WTC11 (cell line): Measurements from ENCODE around the gene ATP9A. TPM values are rescaled to one million over a fixed set of nuclear protein-coding genes. Genes with fewer than 3 reads are reported as not detected.

Experiments used
- ATAC-seq: fragments of 200-7000 bp; cut with Tn5 transposase; 2 replicates; pipeline ENCODE4 v1.10.0; 2021; ENCODE audit warnings: mild to moderate bottlenecking, moderate library complexity
- CTCF ChIA-PET: fragments of 300-600 bp; sonication (Branson Sonifier 250); formaldehyde crosslinking; loops from one replicate; lab custom pipeline; 2021; ENCODE audit warnings: antibody characterized with exemption; lab: Charles Lee
- POLR2A ChIA-PET: fragments of 350-600 bp; sonication (Branson Sonifier 250); formaldehyde crosslinking; loops from one replicate; lab custom pipeline; 2021; ENCODE audit warnings: antibody characterized with exemption; lab: Charles Lee
- DNase-seq: peaks from one replicate; pipeline ENCODE4 v3.0.0; 2021; ENCODE audit warnings: low spot score
- H3K27ac Mint-ChIP-seq: 2 replicates; pipeline ENCODE4 v1.8.0; 2021; ENCODE audit warnings: mixed read lengths
- H3K27me3 Mint-ChIP-seq: 2 replicates; pipeline ENCODE4 v1.8.0; 2021; ENCODE audit warnings: low read depth, mild to moderate bottlenecking, moderate library complexity, mixed read lengths
- H3K36me3 Mint-ChIP-seq: 2 replicates; pipeline ENCODE4 v1.8.0; 2021; ENCODE audit warnings: mixed read lengths
- H3K4me1 Mint-ChIP-seq: 2 replicates; pipeline ENCODE4 v1.8.0; 2022; ENCODE audit warnings: mixed read lengths
- H3K4me3 Mint-ChIP-seq: 2 replicates; pipeline ENCODE4 v1.8.0; 2021; ENCODE audit warnings: mild to moderate bottlenecking, moderate library complexity, mixed read lengths
- H3K9me3 Mint-ChIP-seq: 2 replicates; pipeline ENCODE4 v1.8.0; 2021; ENCODE audit warnings: mixed read lengths
- ATF3 ChIP-seq: sonication (generic); formaldehyde crosslinking; conservative IDR thresholded peaks from 2 replicates; pipeline ENCODE4 v1.8.1; 2022; ENCODE audit warnings: mild to moderate bottlenecking, missing genetic modification reagents
- ATF6 ChIP-seq: sonication (generic); formaldehyde crosslinking; IDR thresholded peaks from 2 replicates; pipeline ENCODE4 v1.8.1; 2023; ENCODE audit warnings: mild to moderate bottlenecking, missing genetic modification reagents
- CREB1 ChIP-seq: sonication (generic); formaldehyde crosslinking; IDR thresholded peaks from 2 replicates; pipeline ENCODE4 v1.8.0; 2023; ENCODE audit warnings: mild to moderate bottlenecking, missing genetic modification reagents
- E2F1 ChIP-seq: sonication (generic); formaldehyde crosslinking; IDR thresholded peaks from 2 replicates; pipeline ENCODE4 v1.8.0; 2022; ENCODE audit warnings: mild to moderate bottlenecking, missing genetic modification reagents
- FOXJ3 ChIP-seq: sonication (generic); formaldehyde crosslinking; IDR thresholded peaks from 2 replicates; pipeline ENCODE4 v1.9.0; 2021; ENCODE audit warnings: missing genetic modification reagents, mild to moderate bottlenecking, borderline replicate concordance
- HMGA2 ChIP-seq: fragments of 250-450 bp; sonication (Bioruptor Pico); IDR thresholded peaks from 2 replicates; pipeline ENCODE4 v1.4.0; 2021; ENCODE audit warnings: mild to moderate bottlenecking, moderate library complexity
- NR2C2 ChIP-seq: sonication (generic); formaldehyde crosslinking; IDR thresholded peaks from 2 replicates; pipeline ENCODE4 v1.8.0; 2022; ENCODE audit warnings: mild to moderate bottlenecking, missing genetic modification reagents
- RORB ChIP-seq: fragments of 250-450 bp; sonication (Bioruptor Pico); IDR thresholded peaks from 2 replicates; pipeline ENCODE4 v1.9.0; 2021; ENCODE audit warnings: mild to moderate bottlenecking
- SMAD3 ChIP-seq: sonication (generic); formaldehyde crosslinking; IDR thresholded peaks from 2 replicates; pipeline ENCODE4 v1.8.0; 2022; ENCODE audit warnings: missing genetic modification reagents, mild to moderate bottlenecking, borderline replicate concordance
- SMAD4 ChIP-seq: sonication (generic); formaldehyde crosslinking; IDR thresholded peaks from 2 replicates; pipeline ENCODE4 v1.8.0; 2022; ENCODE audit warnings: mild to moderate bottlenecking, missing genetic modification reagents
- SOX15 ChIP-seq: fragments of 250-450 bp; sonication (Bioruptor Pico); IDR thresholded peaks from 2 replicates; pipeline ENCODE4 v1.9.0; 2021; ENCODE audit warnings: mild to moderate bottlenecking
- ZNF396 ChIP-seq: fragments of 250-450 bp; sonication (Bioruptor Pico); IDR thresholded peaks from 2 replicates; pipeline ENCODE4 v1.8.0; 2021; ENCODE audit warnings: mild to moderate bottlenecking, moderate library complexity, borderline replicate concordance
- ZNF512 ChIP-seq: sonication (generic); formaldehyde crosslinking; IDR thresholded peaks from 2 replicates; pipeline ENCODE4 v1.8.1; 2022; ENCODE audit warnings: missing genetic modification reagents, borderline replicate concordance
- total RNA-seq: library from RNA; stranded (reverse); gene quantifications from 3 replicates; pipeline ENCODE4 v1.2.3, GENCODE V29; 2021
- TF ChIP-seq, protein P1 (sequence below): sonication (generic); formaldehyde crosslinking; IDR thresholded peaks from 2 replicates; pipeline ENCODE4 v1.8.0; 2022; ENCODE audit warnings: mild to moderate bottlenecking, missing genetic modification reagents
- TF ChIP-seq, protein P2 (sequence below): fragments of 250-450 bp; sonication (Bioruptor Pico); IDR thresholded peaks from 2 replicates; pipeline ENCODE4 v2.1.2; 2022; ENCODE audit warnings: mild to moderate bottlenecking, moderate library complexity
- TF ChIP-seq, protein P3 (sequence below): fragments of 250-450 bp; sonication (Bioruptor Pico); IDR thresholded peaks from 2 replicates; pipeline ENCODE4 v1.9.0; 2021; ENCODE audit warnings: moderate library complexity, mild to moderate bottlenecking, inconsistent platforms, borderline replicate concordance
- TF ChIP-seq, protein P4 (sequence below): sonication (generic); formaldehyde crosslinking; IDR thresholded peaks from 2 replicates; pipeline ENCODE4 v1.8.1; 2022; ENCODE audit warnings: low read depth, mild to moderate bottlenecking, moderate library complexity, missing genetic modification reagents, borderline replicate concordance
- TF ChIP-seq, protein P5 (sequence below): sonication (generic); formaldehyde crosslinking; IDR thresholded peaks from 2 replicates; pipeline ENCODE4 v1.8.1; 2023; ENCODE audit warnings: mild to moderate bottlenecking, missing genetic modification reagents, borderline replicate concordance

Gene ATP9A
- total RNA-seq, 1 experiment from 2014 or later: 5.0 TPM

GRCh38 chr20:51804754-51805153, 36.6 kb upstream of the ATP9A start:
- ATAC-seq: no peak
- H3K4me3 Mint-ChIP-seq: no peak overlapping the region
- no peak for DNase-seq
- peaks cover 9% of the 10 kb centered on the region for H3K4me1 Mint-ChIP-seq
- H3K9me3 Mint-ChIP-seq: no peaks in the 10 kb centered on the region
- H3K27me3 Mint-ChIP-seq: no peaks in the 10 kb centered on the region; the same call in 1 of the 2 replicates
- 0 out of 2 replicates have a peak, but pooled peaks cover 2% of the 10 kb centered on the region for H3K36me3 Mint-ChIP-seq
- ChIA-PET CTCF (no interaction called here), POLR2A (interaction anchor here (0.5 kb wide), 1 partner anchor 10 kb away, joined by 3 read pairs; no protein-coding TSS in a partner anchor)
- TF ChIP-seq, protein P1, sequence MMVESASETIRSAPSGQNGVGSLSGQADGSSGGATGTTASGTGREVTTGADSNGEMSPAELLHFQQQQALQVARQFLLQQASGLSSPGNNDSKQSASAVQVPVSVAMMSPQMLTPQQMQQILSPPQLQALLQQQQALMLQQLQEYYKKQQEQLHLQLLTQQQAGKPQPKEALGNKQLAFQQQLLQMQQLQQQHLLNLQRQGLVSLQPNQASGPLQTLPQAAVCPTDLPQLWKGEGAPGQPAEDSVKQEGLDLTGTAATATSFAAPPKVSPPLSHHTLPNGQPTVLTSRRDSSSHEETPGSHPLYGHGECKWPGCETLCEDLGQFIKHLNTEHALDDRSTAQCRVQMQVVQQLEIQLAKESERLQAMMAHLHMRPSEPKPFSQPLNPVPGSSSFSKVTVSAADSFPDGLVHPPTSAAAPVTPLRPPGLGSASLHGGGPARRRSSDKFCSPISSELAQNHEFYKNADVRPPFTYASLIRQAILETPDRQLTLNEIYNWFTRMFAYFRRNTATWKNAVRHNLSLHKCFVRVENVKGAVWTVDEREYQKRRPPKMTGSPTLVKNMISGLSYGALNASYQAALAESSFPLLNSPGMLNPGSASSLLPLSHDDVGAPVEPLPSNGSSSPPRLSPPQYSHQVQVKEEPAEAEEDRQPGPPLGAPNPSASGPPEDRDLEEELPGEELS (CRISPR knock-in tag): no peak
- TF ChIP-seq ZNF512 (CRISPR knock-in tag) (no peak), ZNF396 (no peak), SOX15 (CRISPR knock-in tag) (no peak), HMGA2 (CRISPR knock-in tag) (no peak), ATF6 (CRISPR knock-in tag) (no peak), CREB1 (CRISPR knock-in tag) (no peak), SMAD4 (no peak), FOXJ3 (CRISPR knock-in tag) (no peak), RORB (CRISPR knock-in tag) (no peak), NR2C2 (no peak), E2F1 (CRISPR knock-in tag) (no peak), SMAD3 (CRISPR knock-in tag) (no peak), ATF3 (CRISPR knock-in tag) (no peak)
- TF ChIP-seq, protein P2, sequence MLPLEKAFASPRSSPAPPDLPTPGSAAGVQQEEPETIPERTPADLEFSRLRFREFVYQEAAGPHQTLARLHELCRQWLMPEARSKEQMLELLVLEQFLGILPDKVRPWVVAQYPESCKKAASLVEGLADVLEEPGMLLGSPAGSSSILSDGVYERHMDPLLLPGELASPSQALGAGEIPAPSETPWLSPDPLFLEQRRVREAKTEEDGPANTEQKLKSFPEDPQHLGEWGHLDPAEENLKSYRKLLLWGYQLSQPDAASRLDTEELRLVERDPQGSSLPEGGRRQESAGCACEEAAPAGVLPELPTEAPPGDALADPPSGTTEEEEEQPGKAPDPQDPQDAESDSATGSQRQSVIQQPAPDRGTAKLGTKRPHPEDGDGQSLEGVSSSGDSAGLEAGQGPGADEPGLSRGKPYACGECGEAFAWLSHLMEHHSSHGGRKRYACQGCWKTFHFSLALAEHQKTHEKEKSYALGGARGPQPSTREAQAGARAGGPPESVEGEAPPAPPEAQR (CRISPR knock-in tag): no peak
- TF ChIP-seq, protein P3, sequence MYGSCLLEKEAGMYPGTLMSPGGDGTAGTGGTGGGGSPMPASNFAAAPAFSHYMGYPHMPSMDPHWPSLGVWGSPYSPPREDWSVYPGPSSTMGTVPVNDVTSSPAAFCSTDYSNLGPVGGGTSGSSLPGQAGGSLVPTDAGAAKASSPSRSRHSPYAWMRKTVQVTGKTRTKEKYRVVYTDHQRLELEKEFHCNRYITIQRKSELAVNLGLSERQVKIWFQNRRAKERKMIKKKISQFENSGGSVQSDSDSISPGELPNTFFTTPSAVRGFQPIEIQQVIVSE (CRISPR knock-in tag): no peak
- TF ChIP-seq, protein P4, sequence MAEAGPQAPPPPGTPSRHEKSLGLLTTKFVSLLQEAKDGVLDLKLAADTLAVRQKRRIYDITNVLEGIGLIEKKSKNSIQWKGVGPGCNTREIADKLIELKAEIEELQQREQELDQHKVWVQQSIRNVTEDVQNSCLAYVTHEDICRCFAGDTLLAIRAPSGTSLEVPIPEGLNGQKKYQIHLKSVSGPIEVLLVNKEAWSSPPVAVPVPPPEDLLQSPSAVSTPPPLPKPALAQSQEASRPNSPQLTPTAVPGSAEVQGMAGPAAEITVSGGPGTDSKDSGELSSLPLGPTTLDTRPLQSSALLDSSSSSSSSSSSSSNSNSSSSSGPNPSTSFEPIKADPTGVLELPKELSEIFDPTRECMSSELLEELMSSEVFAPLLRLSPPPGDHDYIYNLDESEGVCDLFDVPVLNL (CRISPR knock-in tag): no peak
- TF ChIP-seq, protein P5, sequence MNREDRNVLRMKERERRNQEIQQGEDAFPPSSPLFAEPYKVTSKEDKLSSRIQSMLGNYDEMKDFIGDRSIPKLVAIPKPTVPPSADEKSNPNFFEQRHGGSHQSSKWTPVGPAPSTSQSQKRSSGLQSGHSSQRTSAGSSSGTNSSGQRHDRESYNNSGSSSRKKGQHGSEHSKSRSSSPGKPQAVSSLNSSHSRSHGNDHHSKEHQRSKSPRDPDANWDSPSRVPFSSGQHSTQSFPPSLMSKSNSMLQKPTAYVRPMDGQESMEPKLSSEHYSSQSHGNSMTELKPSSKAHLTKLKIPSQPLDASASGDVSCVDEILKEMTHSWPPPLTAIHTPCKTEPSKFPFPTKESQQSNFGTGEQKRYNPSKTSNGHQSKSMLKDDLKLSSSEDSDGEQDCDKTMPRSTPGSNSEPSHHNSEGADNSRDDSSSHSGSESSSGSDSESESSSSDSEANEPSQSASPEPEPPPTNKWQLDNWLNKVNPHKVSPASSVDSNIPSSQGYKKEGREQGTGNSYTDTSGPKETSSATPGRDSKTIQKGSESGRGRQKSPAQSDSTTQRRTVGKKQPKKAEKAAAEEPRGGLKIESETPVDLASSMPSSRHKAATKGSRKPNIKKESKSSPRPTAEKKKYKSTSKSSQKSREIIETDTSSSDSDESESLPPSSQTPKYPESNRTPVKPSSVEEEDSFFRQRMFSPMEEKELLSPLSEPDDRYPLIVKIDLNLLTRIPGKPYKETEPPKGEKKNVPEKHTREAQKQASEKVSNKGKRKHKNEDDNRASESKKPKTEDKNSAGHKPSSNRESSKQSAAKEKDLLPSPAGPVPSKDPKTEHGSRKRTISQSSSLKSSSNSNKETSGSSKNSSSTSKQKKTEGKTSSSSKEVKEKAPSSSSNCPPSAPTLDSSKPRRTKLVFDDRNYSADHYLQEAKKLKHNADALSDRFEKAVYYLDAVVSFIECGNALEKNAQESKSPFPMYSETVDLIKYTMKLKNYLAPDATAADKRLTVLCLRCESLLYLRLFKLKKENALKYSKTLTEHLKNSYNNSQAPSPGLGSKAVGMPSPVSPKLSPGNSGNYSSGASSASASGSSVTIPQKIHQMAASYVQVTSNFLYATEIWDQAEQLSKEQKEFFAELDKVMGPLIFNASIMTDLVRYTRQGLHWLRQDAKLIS (CRISPR knock-in tag): no peak
- H3K27ac Mint-ChIP-seq: no peak overlapping the region
